IPS DF 4.7 (cell line): ENCODE measurements around the gene SPEF1.
"Not testable (repeated sequence)": the region's sequence is repeated elsewhere in the genome, so short reads cannot be mapped to it uniquely, and the experiment has no call there.

Experiments used
- DNase-seq: peaks from one replicate; pipeline ENCODE4 v3.0.0-alpha.2; 2013; ENCODE audit warnings: low spot score; ENCODE audit errors: extremely low read depth

SPEF1 gene

DNA sequence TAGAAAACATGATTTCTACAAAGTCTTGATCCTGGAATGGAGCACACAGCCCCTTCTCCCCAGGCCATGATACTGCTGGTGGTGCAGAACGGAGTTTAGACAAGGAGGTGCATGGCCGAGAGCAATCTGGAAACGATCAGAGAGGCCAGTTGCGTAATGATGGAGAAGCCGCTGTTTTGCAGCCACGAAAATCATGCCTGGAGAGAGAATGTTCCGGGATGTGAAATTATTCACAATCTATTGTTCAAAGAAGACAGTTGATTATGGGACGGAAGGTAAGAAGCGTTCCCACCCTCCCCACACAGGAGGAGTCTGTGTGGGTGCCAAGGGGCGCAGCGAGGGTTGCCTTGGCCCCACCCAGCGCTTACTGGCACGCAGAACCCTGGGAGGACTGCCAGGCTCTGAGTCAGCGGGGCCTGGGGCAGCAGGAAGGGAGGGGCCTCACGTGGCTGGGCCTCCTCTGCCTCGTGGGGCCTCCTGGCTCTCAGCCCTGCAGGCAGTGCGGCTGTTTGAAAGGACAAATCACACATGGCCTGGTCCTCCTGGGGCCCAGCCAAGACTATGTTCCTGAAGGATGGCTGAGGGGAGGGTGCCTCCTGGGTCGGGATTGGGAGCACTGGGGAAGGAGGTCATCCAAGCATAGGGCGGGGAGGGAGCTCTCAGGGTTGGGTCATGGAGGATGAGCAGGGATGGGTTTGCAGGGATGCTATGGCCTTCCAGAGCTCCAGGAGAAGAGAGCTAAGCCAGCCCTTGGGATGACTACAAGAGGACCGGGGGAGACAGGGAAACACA is 30.4 kb upstream of the SPEF1 start:
- DNase-seq = no peak

GRCh38 chr20:3808544-3808943 is 27.3 kb upstream of the SPEF1 start:
- no peak for DNase-seq

DNA sequence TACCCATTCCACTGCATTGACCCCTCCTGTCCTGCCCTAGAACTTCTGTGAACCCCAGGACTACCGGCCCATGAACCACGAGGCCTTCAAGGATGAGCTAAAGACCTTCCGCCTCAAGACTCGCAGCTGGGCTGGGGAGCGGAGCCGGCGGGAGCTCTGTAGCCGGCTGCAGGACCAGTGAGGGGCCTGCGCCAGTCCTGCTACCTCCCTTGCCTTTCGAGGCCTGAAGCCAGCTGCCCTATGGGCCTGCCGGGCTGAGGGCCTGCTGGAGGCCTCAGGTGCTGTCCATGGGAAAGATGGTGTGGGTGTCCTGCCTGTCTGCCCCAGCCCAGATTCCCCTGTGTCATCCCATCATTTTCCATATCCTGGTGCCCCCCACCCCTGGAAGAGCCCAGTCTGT is 23.5 kb upstream of the SPEF1 start:
- no peak for DNase-seq

DNA sequence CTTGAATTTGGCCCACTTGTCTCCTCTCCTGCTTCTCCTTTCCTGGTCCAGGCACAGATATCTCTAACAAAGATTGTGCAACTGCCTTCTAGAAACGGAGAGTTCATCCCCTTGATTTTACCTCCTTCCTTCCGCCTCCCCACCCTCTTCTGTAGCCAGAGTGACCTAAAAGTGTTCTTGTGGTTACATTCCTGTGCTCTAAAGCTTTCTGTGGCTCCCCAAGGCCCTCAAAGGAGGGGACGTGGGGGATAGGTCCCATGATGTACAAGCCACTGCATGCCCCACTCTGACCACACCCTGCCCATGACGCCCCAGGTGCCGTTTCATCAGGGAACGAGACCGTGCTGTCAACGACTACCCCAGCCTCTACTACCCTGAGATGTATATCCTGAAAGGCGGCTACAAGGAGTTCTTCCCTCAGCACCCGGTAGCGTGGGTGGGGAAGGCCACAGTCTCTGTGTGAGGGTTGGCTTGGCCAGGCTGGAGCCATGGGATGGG is 23.1 kb upstream of the SPEF1 start:
- no peak for DNase-seq

DNA sequence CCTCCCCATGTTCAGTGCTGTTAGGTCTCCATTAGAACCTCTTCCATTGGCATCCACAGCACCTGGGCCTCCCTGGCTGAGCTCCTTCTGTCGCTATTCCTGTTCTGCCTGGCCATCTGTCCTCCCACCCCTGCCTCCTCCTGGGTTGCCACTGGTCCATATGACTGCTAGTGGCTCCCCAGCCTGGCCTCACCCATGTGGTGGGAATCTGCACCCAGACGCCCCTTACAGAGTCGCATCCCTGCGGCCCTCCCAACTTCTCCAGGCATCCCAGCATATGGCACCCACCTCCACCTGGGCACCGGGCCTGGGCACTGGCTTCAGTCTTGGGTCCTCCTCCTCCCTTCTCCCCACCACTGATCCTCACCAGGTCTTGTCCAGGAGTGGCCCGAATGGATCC is 22.6 kb upstream of the SPEF1 start:
- DNase-seq = no peak

DNA sequence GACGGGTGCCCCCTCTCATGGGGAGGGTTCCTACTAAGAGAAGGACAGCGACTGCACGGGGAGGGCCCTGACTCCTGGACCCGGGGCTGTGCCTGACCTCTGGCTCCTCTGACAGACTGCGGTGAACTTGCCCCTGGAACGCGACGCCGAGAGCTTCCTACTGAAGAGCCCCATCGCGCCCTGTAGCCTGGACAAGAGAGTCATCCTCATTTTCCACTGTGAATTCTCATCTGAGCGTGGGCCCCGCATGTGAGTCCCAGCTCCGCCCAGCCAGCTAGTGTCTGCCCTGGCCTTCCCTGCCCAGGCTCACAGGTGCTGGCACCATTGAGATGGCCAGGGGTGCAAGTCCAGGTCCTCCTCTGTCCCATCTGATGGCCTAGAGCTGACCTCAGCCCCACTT is 22.0 kb upstream of the SPEF1 start:
- DNase-seq = no peak

GRCh38 chr20:3802524-3803239 is 21.4 kb upstream of the SPEF1 start:
- DNase-seq = no peak

DNA sequence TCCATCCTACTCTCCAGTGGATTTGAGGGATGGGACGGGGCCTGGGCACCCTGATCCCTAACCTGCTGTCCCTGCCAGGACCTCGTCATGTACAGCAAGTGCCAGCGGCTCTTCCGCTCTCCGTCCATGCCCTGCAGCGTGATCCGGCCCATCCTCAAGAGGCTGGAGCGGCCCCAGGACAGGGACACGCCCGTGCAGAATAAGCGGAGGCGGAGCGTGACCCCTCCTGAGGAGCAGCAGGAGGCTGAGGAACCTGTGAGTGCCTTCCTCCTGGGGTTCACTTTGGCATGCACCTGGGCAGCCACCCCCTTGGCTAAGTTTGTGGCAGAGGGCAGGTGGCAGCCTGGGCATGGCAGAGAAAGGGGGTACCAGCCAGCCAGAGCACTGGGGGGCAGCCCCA is 20.6 kb upstream of the SPEF1 start:
- no peak for DNase-seq

DNA sequence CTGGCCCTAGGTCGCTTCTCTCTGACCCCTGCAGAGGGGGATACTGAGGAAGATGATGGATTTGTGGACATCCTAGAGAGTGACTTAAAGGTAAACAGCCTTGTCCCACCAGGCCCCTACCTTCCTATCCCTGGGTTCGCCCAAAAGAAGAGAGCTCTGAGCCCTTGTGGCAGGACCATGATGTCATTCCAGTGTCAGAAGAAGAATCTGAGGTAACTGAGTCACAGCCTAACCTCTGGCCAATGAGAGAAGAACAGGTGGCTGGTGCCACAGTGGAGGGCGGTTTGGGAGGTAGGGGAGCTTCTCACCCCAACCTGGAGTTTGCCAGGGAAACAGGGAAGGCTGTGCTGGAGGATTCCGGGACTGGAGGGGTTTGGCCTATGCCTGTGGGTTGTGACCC is 20.1 kb upstream of the SPEF1 start:
- no peak for DNase-seq

GRCh38 chr20:3800878-3801260 is 19.6 kb upstream of the SPEF1 start:
- DNase-seq = no peak

DNA sequence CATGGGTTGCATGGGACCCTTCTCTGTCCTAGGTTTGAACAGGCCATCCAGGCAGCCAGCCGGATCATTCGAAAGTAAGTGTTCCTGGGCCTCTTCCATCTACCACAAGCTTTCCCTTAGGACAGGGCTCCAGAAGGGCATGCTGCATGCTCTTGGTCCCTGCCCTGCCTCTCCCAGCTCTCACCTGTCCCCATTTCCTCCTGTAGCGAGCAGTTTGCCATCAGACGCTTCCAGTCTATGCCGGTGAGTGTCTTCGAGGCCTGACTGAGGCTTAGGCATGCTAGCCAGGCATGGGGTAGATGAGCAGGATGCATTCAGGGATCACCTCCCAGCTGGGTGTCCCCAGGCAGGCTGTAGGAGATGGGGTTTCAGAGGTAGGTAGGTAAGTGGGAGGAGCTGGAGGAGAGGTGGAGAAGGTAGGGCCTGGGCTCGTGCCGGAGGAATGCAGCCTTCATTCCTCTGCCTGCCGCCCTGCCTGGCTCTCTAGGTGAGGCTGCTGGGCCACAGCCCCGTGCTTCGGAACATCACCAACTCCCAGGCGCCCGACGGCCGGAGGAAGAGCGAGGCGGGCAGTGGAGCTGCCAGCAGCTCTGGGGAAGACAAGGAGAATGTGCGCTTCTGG is 19.1 kb upstream of the SPEF1 start:
- no peak for DNase-seq

GRCh38 chr20:3798908-3799248 is 17.6 kb upstream of the SPEF1 start:
- DNase-seq = no peak

- no peak for DNase-seq
Observed at GRCh38 chr20:3798373-3798768, 17.1 kb upstream of the SPEF1 start.

- DNase-seq = no peak
Observed at GRCh38 chr20:3797592-3798372, 16.5 kb upstream of the SPEF1 start.

DNA sequence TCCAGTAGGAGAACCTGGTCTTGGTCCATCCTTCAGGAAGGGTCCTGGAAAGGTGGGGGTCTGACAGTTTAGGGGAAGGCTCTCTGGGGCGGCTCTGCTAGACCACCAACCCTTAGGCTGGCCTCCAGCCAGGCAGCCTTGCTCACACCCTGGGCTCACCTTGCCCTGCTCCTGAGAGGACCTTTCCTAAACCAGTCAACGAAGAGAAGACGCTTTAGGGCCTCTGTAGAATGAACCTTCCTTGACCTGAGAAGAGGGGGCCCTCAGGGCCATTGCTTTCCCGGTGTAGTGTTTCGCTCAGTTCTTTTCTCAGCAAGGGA is 15.9 kb upstream of the SPEF1 start:
- DNase-seq = no peak

DNA sequence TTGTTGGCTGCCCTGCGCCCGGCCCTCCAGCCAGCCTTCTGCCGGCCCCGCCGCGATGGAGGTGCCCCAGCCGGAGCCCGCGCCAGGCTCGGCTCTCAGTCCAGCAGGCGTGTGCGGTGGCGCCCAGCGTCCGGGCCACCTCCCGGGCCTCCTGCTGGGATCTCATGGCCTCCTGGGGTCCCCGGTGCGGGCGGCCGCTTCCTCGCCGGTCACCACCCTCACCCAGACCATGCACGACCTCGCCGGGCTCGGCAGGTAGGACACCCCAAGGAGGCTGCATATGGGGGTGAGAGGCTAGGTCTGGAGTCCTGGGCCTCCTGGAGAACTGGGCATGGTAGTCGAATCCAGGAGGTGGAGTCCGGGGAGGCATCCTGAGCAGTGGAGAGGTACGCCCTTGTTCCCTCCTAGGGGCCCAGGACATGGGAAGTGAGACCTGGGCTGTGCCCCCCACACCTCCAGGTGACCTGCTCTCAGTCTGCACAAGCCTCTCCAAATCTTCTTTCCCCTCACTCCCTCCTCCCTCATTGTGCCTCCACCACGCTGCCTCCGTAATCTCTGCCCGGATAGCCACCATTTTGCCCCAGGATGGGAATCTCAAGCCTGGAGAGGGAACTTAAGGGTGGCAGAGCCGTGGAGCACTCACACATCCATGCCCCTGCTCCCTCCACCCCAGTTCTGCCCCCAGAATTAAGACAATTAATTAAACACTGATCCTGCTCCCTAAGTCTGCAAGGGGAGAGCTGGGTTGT is 15.4 kb upstream of the SPEF1 start:
- DNase-seq = no peak

DNA sequence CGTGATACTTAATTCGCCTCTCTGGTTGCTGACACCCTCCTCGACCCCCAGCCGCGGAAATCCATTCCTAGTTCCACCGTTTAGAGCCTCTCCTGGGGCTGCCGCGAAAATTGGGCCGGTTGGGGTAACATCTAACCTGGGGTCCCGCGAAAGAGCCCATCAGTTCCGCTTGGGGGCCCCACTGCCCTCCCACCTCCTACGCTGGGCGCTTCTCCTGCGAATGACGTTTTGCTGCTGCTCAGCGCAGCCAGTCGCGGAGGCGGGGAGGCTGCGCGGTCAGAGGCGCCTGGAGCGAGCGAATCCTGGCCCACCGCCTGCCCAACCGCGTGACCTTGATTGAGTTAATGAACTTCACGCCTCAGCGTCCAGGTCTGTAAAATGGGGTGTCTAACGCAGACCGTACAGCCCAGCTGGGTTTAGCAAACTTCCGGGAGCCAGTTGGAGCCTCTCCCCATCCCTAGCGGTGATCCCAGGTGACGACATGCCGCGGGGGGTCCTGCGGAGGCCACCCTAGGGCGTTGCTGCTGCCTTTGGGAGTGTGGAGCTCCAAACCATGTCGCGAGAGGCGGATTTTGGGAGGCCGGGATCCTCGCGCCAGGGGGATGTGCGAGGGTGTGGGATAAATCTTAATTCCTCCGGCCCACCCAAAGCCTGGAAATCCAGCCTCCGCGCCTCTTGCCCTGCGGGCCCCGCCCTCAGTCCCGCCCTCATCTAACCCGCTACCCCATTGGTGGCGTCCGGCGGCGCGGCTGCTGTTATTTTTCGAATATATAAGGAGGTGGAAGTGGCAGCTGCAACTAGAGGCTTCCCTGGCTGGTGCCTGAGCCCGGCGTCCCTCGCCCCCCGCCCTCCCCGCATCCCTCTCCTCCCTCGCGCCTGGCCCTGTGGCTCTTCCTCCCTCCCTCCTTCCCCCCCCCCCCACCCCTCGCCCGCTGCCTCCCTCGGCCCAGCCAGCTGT is 14.5 kb upstream of the SPEF1 start, which contains the start of gene CDC25B:
Gene CDC25B, plus strand, starts transcription at position 800 of the 958 bp plus-strand sequence. CDS start 222 bp downstream, outside the sequence.
- DNase-seq = no peak

DNA sequence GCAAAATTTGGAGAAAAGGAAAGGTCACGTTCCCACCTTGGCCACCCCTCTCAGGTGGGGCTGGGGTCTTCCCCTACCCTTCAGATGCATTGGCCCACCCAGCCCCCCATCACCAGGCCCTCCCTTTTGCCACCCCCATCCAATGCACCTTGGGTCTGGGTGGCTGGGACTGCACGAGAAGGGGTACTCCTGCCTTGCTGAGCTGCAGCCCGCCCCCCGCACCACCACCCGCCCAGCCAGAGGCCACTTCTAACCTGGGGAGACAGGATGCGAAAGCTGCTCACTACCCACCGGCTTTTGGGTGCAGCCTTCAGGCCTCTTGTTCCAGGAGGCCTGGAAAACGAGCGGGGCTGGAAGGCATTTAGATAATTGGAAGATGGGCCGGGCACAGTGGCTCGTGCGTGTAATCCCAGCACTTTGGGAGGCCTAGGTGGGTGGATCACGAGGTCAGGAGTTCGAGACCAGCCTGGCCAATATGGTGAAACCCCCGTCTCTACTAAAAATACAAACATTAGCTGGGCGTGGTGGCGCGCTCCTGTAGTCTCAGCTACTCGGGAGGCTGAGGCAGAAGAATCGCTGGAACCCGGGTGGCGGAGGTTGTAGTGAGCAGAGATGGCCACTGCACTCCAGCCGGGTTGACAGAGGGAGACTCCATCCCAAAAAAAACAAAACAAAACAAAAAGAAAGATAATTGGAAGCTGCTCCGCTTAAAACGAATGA is 13.6 kb upstream of the SPEF1 start:
- DNase-seq = no peak

GRCh38 chr20:3794168-3794567 is 12.9 kb upstream of the SPEF1 start:
- DNase-seq = not testable (repeated sequence)
